ENCODE results near the gene SYPL1.

DNA sequence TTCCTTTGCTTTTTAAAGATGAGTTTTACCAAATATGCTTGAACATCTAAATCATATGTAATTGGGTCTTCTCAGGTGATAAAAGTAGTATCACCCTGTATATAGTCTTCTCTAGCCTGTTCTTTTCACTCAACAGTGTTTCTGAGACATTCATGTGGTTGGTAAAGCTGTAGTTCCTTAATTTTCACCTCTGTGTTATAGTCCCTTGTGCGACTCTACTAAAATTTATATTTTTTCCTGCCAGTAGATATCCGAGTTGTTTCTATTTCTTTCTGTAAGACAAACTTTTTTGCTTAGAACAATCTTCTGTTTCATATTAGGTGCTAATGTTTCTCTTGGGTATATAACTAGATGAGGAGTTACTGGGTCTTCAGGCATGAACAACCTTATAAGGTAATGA lies 35.6 kb downstream of the SYPL1 start:
- TF ChIP-seq EP300 (IDR thresholded peaks at IDR 0.05) = no peak
- TF ChIP-seq POLR2AphosphoS5 (IDR thresholded peaks at IDR 0.05) = no peak
- TF ChIP-seq, protein P1, sequence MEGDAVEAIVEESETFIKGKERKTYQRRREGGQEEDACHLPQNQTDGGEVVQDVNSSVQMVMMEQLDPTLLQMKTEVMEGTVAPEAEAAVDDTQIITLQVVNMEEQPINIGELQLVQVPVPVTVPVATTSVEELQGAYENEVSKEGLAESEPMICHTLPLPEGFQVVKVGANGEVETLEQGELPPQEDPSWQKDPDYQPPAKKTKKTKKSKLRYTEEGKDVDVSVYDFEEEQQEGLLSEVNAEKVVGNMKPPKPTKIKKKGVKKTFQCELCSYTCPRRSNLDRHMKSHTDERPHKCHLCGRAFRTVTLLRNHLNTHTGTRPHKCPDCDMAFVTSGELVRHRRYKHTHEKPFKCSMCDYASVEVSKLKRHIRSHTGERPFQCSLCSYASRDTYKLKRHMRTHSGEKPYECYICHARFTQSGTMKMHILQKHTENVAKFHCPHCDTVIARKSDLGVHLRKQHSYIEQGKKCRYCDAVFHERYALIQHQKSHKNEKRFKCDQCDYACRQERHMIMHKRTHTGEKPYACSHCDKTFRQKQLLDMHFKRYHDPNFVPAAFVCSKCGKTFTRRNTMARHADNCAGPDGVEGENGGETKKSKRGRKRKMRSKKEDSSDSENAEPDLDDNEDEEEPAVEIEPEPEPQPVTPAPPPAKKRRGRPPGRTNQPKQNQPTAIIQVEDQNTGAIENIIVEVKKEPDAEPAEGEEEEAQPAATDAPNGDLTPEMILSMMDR (IDR thresholded peaks at IDR 0.05) = no peak

All from esophagus muscularis mucosa (tissue), 4 donors.